Muscle of arm (tissue), 12 donors: Measurements from ENCODE around the gene POLD2. TPM values are rescaled to one million over a fixed set of nuclear protein-coding genes. Genes with fewer than 3 reads are reported as not detected.

Source experiments
- DNase-seq: peaks from one replicate; pipeline ENCODE4 v3.0.0-alpha.2; 2013
- polyA plus RNA-seq, 12 donors: library from polyadenylated mRNA; unstranded; fragments of 120-200 nt; gene quantifications; one replicate each; pipeline ENCODE4 v1.2.1, GENCODE V29; 2013; ENCODE audit not compliant: insufficient read length in 12 of 12

The POLD2 gene
- polyA plus RNA-seq, 12 donors = 64.4 to 126 (median 78.2) TPM; not detected in 1

DNA sequence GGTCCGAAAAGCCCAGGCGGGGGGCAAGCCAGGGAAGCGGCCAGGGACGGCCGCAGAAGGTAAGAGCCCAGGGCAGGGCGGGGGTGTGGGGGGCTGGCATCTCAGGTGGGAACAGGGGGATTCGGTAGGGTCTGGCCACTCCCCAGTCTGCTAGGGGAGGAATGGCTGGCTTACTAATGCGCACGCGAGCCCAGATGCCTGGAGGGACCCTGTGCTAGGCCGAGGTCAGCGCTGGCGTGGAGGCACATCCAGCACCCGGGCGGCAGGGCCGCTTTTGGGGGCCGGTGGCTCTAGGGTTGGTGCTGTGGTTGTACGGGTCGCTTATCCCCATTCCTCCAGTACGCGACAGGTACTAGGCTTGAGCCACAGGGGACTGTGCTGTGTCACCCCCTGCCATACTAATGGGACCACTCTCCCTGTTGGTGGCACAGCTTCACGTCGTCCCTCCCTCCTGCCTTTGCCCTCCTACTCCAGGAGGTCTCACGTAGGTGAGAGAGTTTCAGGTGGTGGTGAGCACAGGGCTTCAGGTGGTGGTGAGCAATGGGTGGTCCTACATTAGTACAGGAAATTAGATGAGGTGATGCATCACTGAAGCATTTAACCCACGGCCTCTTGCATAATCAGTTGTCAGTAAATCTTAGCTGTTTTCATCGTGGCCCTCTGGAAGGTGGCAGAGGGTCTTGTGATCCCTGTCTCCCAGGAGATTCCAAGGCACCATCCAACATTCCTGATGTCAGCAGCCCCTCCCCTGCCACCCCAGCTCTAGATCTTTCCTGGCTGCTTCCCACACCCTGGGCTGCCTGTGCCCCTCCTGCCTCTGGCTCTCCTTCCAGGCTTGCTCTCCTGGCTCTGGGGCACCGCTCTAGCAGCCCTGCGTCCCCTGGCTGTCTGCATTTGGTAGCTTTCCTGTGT, 18.2 kb downstream of the POLD2 start:
- DNase-seq = no peak

DNA sequence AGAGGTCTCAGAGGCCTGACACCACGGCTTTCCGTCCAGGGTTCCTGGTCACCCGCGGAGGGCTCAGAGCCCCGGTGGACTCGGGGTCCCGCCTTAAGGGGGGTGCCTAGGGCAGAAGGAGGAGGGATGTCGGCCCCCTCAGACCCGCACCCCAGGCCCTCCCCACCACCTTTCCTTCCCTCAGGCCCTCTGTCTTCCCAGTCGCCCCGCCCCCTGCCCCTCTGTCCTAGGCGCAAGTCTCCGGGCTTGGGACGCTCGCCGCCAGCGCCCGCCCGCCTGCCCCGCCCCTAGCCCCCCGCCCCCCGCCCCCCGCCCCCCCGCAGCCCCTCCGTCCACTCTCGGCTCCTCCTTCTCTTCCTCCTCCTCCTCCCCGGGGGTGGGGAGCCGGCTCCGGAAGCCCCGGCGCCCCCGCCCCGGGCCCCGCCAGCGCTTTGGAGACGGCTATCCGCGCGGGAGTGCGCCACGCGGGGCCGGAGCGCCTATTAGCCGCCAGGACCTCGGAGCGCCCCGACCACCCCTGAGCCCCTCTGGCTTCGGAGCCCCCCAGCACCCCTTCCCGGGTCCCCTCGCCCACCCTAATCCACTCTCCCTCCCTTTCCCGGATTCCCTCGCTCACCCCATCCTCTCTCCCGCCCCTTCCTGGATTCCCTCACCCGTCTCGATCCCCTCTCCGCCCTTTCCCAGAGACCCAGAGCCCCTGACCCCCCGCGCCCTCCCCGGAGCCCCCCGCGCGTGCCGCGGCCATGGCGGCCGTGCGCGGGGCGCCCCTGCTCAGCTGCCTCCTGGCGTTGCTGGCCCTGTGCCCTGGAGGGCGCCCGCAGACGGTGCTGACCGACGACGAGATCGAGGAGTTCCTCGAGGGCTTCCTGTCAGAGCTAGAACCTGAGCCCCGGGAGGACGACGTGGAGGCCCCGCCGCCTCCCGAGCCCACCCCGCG, 19.2 kb downstream of the POLD2 start, which contains the start of gene AEBP1:
TSS of gene AEBP1 (plus strand) at position 423 of the 937 bp plus-strand sequence. CDS start at position 744, 321 bp downstream.
- DNase-seq = no peak

DNA sequence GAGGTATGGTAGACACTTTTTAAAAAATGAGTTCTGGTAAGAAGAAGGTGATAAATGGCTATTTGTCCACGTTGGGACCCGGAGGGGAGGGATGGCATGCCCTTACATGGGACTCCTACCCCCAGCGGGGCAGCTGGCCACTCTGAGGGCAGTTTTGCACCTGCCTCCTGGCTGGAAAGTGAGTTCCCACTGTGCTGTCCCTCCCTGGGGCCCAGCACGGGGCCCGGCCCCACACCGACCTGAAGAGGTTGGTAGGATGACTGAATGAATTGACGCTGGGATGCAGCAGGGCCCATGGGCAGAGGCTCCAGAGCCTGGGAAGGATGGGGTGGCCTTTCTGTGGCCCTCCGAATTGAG, 19.8 kb downstream of the POLD2 start:
- DNase-seq = no peak

GRCh38 chr7:44102846-44103565, 20.3 kb downstream of the POLD2 start:
- DNase-seq = no peak

- DNase-seq = no peak
Measured at GRCh38 chr7:44101966-44102845, 21.1 kb downstream of the POLD2 start.

- DNase-seq = no peak
Measured at GRCh38 chr7:44101303-44101965, 21.9 kb downstream of the POLD2 start.

DNA sequence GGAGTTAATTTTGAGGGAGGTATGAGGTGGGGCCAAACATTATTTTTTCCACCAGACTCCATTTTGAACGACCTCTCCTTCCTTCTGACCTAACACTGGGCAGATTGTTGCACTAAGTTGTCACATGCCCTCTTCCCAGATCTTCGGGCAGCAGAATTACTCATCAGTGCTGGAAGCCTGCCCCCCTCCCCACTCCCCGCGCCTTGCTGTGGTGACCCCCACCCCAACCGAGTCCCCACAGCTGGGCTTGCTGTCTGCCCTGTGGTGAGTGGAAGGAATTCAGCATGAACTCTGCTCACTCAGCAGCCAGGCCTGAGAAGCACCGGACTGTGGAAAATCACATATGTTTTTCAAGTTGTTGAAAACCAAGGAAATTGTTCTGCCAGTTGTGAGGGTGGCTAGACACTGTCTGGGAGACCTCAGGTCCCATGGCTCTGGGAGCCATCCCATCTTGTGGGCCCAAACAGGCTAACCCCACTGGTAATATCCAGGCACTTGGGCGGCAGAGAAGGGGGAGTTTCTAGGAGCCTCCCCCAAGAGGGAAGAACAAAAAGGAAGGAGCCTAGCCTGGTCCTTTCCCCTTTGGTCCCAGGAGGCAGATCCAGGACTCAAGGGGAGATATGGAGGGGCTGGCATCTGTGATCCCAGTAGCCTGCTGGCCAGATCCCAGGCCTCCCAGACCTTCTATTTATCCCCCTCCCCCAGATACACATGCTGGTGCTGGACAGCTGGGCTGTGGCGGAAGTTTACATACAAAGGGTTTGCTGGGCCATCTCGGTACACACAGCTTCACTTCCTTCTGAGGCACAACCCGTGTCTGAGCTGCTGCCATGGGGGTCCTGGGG, 22.7 kb downstream of the POLD2 start:
- DNase-seq = no peak

GRCh38 chr7:44099669-44100068, 23.7 kb downstream of the POLD2 start:
- DNase-seq = no peak

DNA sequence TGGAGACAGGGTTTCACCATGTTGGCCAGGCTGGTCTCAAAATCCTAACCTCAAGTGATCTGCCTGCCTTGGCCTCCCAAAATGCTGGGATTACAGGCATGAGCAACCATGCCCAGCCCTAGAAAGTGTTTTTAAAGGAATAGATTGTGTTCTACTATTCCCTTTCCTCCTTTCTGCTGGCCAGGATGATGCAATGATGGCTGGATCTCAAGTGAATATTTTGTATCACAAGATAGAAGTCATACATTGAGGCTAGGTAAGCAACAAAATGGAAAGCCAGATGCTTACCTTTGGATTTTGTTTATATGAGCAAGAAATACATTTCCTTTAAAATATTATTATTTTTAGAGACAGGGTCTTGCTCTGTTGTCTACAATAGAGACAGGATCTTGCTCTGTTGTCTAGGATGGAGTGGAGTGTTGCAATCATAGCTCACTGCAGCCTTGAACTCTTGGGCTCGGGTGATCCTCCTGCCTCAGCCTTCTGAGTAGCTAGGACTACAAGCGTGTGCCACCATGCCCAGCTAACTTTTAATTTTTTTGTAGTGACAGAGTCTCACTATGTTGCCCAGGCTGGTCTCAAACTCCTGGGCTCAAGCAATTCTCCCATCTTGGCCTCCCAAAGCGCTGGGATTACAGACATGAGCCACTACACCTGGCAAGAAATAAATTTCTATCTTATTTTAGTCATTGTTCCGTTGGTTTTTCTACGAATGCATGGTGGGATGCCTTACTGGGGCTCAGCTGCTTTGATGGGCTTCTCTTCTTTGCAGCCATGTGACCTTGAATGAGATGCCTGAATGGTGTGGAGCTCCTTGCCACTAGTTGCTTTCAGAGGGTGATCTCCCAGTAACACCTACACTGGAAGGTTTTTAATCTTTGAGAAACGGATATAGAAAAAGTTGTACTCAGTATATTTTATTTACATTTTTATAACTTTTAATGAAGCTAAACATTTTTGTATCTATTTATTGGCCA, 25.0 kb downstream of the POLD2 start:
- no peak for DNase-seq

GRCh38 chr7:44097064-44097932, 26.1 kb downstream of the POLD2 start:
- DNase-seq = no peak

GRCh38 chr7:44096326-44096881, 26.9 kb downstream of the POLD2 start:
- no peak for DNase-seq

GRCh38 chr7:44095781-44096180, 27.6 kb downstream of the POLD2 start:
- DNase-seq = no peak

DNA sequence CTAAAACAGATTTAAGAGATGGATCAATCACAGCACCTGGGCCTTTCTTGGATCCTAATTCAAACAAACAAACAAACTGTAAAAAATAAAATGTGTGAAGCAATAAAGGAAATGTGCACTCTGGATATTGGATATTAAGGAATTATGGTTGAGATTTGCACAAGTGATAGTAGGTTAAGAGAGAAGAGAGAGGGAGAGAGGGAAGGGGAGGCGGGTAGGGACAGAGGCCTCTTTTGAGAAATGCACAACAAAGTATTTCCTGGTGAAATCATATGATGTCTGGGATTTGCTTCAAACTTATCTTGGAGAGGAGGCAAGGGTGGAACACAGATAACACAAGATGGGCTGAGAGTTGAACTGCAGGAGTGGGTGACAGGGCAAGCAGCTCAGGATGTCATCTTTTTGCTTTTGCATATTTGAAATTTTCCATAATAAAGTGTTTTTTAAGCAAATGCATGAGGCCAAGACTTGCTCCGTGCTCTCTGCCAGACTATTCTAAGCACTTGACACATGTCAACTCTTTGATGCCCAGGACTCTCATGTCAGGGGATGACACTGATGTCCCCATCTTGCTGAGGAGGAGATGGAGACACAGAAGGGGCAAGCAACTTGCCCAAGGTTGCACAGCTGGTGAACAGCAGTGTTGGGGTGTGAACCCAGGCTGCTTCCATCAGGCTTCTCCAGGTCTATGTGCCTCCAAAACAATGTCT, 28.3 kb downstream of the POLD2 start:
- no peak for DNase-seq

DNA sequence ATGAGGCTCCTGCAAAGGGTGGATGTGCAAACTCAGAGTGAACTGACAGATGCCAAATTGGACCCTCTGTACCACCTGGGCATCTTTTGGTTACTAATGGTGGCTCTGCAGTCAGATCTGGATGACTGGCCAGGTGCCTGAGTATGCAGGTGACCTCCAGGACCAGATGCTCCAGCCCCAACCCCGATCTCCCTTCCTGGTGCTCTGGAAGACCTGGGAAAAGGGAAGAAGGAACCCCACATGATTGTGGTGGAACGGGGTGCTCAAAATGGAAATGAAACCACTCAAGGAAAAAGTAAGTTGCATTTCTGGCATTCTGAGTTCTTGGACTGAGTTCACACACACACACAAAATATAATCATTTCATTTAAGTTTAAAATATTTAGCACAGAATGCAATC, 29.0 kb downstream of the POLD2 start:
- DNase-seq = no peak

DNA sequence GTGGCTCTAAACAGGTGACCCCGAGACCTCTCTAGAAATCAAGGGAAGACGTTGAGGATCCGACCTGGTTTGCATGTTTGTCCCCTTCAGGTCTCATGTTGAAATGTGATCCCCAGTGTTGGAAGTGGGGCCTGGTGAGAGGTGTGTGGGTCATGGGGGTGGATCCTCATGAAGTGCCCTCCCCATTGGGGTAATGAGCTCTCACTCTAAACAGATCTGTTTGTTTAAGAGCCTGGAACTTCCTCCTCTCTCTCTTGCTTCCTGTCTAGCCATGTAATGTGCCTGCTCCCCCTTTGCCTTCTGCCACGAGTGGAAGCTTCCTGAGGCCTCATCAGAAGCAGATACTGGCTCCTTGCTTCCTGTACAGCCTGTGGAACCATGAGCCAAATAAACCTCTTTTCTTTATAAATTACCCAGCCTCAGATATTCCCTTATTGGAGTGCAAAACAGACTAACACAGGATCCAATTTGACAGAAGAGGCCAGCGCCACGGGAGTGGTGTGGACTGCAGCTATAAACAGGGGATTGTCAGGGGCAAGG, 30.2 kb downstream of the POLD2 start:
- DNase-seq = no peak
